Neural cell (in vitro differentiated cells): ENCODE results near the gene SURF2.

ENCODE experiments used
- EP300 ChIP-seq: fragments of 450-650 bp; conservative IDR thresholded peaks from 2 replicates; pipeline ENCODE4 v1.6.1; 2014; ENCODE audit warnings: antibody characterized with exemption, mild to moderate bottlenecking, moderate library complexity; ENCODE audit not compliant: poor library complexity, severe bottlenecking
- EZH2 ChIP-seq: fragments of 200-600, 300-800 bp; shearing (Covaris generic), sonication (generic); IDR thresholded peaks from 2 replicates; pipeline ENCODE4 v1.6.1; 2014; ENCODE audit warnings: antibody characterized with exemption, low read length, borderline replicate concordance, mild to moderate bottlenecking; ENCODE audit not compliant: insufficient read depth, poor library complexity, severe bottlenecking
- MXI1 ChIP-seq: fragments of 450-650 bp; conservative IDR thresholded peaks from 2 replicates; pipeline ENCODE4 v1.6.1; 2014; ENCODE audit warnings: antibody characterized with exemption, mild to moderate bottlenecking; ENCODE audit not compliant: poor library complexity, severe bottlenecking
- POLR2AphosphoS5 ChIP-seq: IDR thresholded peaks from 2 replicates; pipeline ENCODE4 v1.6.1; 2012
- RAD21 ChIP-seq: fragments of 450-650 bp; conservative IDR thresholded peaks from 2 replicates; pipeline ENCODE4 v1.6.1; 2014; ENCODE audit warnings: antibody characterized with exemption, mild to moderate bottlenecking, moderate library complexity
- TF ChIP-seq, protein P1 (sequence below): fragments of 450-650 bp; IDR thresholded peaks from 2 replicates; pipeline ENCODE4 v1.5.1; 2014; ENCODE audit warnings: antibody characterized with exemption, mild to moderate bottlenecking, moderate library complexity; ENCODE audit not compliant: poor library complexity, severe bottlenecking

DNA sequence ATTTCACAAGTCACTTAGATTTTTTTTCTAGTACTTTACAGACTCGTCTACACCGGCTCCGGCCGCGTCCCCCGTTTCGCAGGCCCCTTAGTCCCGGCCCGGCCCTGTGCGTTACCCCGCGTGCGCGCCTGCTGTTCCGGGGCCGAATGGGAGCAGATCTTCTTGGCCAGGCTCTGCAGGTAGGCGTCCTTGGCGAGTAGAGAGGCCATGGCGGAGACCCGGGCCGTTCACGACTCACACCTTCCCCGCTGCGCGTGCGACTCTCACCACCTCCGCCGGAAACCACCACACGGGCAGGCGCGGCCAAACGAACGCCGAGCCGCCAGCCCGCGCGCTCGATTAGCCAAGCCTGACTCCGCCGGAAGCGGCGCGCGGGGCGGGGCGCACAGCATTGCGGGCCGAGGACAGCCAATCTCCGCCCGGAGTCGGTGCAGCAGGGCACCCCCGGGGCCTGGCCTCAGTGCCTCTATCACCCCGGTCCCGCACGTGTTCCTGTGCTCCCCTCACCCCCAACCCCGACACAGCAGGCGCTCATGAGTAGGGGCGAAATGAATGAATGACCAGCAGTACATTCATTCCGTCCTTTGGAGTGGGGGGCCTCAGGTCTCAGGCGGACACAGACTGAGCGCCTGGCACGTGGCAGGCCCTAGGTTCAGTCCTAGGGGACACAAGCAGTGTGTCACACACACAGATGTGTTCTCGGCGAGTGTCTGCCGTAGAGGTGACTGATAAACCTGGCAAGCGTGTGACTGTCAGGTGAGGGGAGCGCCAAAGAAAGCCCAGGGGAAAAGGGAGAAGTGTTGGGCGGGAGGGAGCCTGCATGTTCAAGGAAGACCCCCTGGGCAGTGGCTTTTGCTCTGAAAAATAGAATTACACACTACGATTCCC, 20.2 kb upstream of the SURF2 start, which contains the start of gene SURF6:
- TF ChIP-seq EZH2: no peak
- TF ChIP-seq, protein P1, sequence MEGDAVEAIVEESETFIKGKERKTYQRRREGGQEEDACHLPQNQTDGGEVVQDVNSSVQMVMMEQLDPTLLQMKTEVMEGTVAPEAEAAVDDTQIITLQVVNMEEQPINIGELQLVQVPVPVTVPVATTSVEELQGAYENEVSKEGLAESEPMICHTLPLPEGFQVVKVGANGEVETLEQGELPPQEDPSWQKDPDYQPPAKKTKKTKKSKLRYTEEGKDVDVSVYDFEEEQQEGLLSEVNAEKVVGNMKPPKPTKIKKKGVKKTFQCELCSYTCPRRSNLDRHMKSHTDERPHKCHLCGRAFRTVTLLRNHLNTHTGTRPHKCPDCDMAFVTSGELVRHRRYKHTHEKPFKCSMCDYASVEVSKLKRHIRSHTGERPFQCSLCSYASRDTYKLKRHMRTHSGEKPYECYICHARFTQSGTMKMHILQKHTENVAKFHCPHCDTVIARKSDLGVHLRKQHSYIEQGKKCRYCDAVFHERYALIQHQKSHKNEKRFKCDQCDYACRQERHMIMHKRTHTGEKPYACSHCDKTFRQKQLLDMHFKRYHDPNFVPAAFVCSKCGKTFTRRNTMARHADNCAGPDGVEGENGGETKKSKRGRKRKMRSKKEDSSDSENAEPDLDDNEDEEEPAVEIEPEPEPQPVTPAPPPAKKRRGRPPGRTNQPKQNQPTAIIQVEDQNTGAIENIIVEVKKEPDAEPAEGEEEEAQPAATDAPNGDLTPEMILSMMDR: no peak
- TF ChIP-seq RAD21: peak; percentile 39
- peak; percentile 90 for TF ChIP-seq POLR2AphosphoS5
- peak; percentile 98 for TF ChIP-seq MXI1
- peak; percentile 63 for TF ChIP-seq EP300
